Calu3 (cell line): Measurements from ENCODE around the gene ADAM15. TPM values are rescaled to one million over a fixed set of nuclear protein-coding genes. Genes with fewer than 3 reads are reported as not detected.

Experiments
- BruUV-seq: library from RNA; stranded (reverse); fragments of 400-500 nt; replicated peaks from 2 replicates; lab custom pipeline; 2021; lab: Mats Ljungman, UMichigan
- CTCF ChIA-PET: fragments of 300-600 bp; sonication (Branson Sonifier 250); formaldehyde crosslinking; loops from one replicate; lab custom pipeline; 2022; ENCODE audit warnings: antibody characterized with exemption; lab: Charles Lee
- DNase-seq: peaks from one replicate; pipeline ENCODE4 v3.0.0; 2022
- H3K27ac Mint-ChIP-seq: one replicate; pipeline ENCODE4 v1.8.0; 2022; ENCODE audit warnings: mixed read lengths; ENCODE audit not compliant: unreplicated experiment
- H3K27me3 Mint-ChIP-seq: one replicate; pipeline ENCODE4 v1.8.0; 2022; ENCODE audit warnings: mixed read lengths; ENCODE audit not compliant: unreplicated experiment
- H3K36me3 Mint-ChIP-seq: one replicate; pipeline ENCODE4 v1.8.0; 2022; ENCODE audit warnings: mild to moderate bottlenecking, moderate library complexity, mixed read lengths; ENCODE audit not compliant: insufficient read depth, unreplicated experiment
- H3K4me1 Mint-ChIP-seq: one replicate; pipeline ENCODE4 v1.8.0; 2022; ENCODE audit warnings: mild to moderate bottlenecking, low read depth, mixed read lengths; ENCODE audit not compliant: unreplicated experiment
- H3K4me3 Mint-ChIP-seq: one replicate; pipeline ENCODE4 v1.8.0; 2022; ENCODE audit warnings: mild to moderate bottlenecking, low read depth, moderate library complexity, mixed read lengths; ENCODE audit not compliant: unreplicated experiment
- H3K9me3 Mint-ChIP-seq: one replicate; pipeline ENCODE4 v1.8.0; 2022; ENCODE audit warnings: low read depth, mixed read lengths; ENCODE audit not compliant: unreplicated experiment
- CTCF ChIP-seq: fragments of 200-600 bp; IDR thresholded peaks from one replicate; pipeline ENCODE4 v1.8.0; 2022; ENCODE audit warnings: antibody characterized with exemption; ENCODE audit not compliant: unreplicated experiment
- intact Hi-C: fragments of 100-400 bp; cut with micrococcal nuclease; formaldehyde crosslinking; loops from one replicate; pipeline ENCODE4 v1.10.0; 2022; ENCODE audit not compliant: unreplicated experiment
- total RNA-seq: library from RNA; stranded (reverse); gene quantifications from 2 replicates; pipeline ENCODE4 v1.2.3, GENCODE V29; 2022

ADAM15 gene
- total RNA-seq, 1 experiment from 2014 or later, result 99.1 TPM

GRCh38 chr1:155051777-155052398 is 772 bp downstream of the ADAM15 start:
- intact Hi-C loops, result loop anchor here (10.0 kb wide), 1 partner anchor 47 kb away; the partner anchor contains the start of gene ZBTB7B
- BruUV-seq, result no TSS peak

GRCh38 chr1:155052439-155053395 is 1.6 kb downstream of the ADAM15 start:
- H3K27ac Mint-ChIP-seq, result peak overlapping the region; percentile 60
- intact Hi-C loops, result loop anchor here (10.0 kb wide), 1 partner anchor 48 kb away; the partner anchor contains the start of gene ZBTB7B
- DNase-seq, result peak; percentile 64
- CTCF ChIA-PET, result interaction anchor here (0.6 to 2.5 kb wide), 5 partner anchors 9 to 921 kb away, joined by 3 to 11 read pairs (median 3); no protein-coding TSS in a partner anchor
- BruUV-seq, result no TSS peak
- peaks cover 24% of the 10 kb centered on the region for H3K4me1 Mint-ChIP-seq
- H3K4me3 Mint-ChIP-seq, result peak overlapping the region; percentile 91
- no peaks in the 10 kb centered on the region for H3K9me3 Mint-ChIP-seq
- peak; percentile 59 for TF ChIP-seq CTCF
- no peaks in the 10 kb centered on the region for H3K27me3 Mint-ChIP-seq
- H3K36me3 Mint-ChIP-seq, result peaks cover 36% of the 10 kb centered on the region

More at GRCh38 chr1:155051777-155052398, 772 bp downstream of the ADAM15 start:
- no peaks in the 10 kb centered on the region for H3K9me3 Mint-ChIP-seq
- peak overlapping the region; percentile 91 for H3K4me3 Mint-ChIP-seq
- DNase-seq, result peak; percentile 49
- peak overlapping the region; percentile 68 for H3K27ac Mint-ChIP-seq
- H3K27me3 Mint-ChIP-seq, result no peaks in the 10 kb centered on the region
- no peak for TF ChIP-seq CTCF
- CTCF ChIA-PET, result interaction anchor here (0.6 to 2.5 kb wide), 8 partner anchors 10 to 813 kb away, joined by 3 to 11 read pairs (median 4); partner anchors contain the start of genes PBXIP1 and PYGO2
- peaks cover 24% of the 10 kb centered on the region for H3K4me1 Mint-ChIP-seq
- peaks cover 36% of the 10 kb centered on the region for H3K36me3 Mint-ChIP-seq

- intact Hi-C loops, result loop anchor here (10.0 kb wide), 1 partner anchor 49 kb away; the partner anchor contains the start of gene ZBTB7B
- CTCF ChIA-PET, result no interaction called here
Measured at GRCh38 chr1:155053531-155054105, 2.5 kb downstream of the ADAM15 start.

More at GRCh38 chr1:155053531-155054105, 2.5 kb downstream of the ADAM15 start:
- no peak for TF ChIP-seq CTCF
- Mint-ChIP-seq H3K4me3 (peak overlapping the region; percentile 91), H3K27ac (no peak overlapping the region), H3K4me1 (peaks cover 24% of the 10 kb centered on the region), H3K9me3 (no peaks in the 10 kb centered on the region), H3K27me3 (no peaks in the 10 kb centered on the region), H3K36me3 (peaks cover 36% of the 10 kb centered on the region)
- DNase-seq, result no peak
- BruUV-seq, result no TSS peak
